Stimulated activated naive CD4-positive, alpha-beta T cell treated with Interleukin-2 at 50 U/mL for 16 hours (primary cell): ENCODE data around the gene HTR3E.
"Not testable (repeated sequence)": the region's sequence is repeated elsewhere in the genome, so short reads cannot be mapped to it uniquely, and the experiment has no call there.

ENCODE experiments used
- DNase-seq: peaks from one replicate; lab custom pipeline; 2025; lab: John Stamatoyannopoulos, UW

HTR3E gene, protein sequence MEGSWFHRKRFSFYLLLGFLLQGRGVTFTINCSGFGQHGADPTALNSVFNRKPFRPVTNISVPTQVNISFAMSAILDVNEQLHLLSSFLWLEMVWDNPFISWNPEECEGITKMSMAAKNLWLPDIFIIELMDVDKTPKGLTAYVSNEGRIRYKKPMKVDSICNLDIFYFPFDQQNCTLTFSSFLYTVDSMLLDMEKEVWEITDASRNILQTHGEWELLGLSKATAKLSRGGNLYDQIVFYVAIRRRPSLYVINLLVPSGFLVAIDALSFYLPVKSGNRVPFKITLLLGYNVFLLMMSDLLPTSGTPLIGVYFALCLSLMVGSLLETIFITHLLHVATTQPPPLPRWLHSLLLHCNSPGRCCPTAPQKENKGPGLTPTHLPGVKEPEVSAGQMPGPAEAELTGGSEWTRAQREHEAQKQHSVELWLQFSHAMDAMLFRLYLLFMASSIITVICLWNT

DNA sequence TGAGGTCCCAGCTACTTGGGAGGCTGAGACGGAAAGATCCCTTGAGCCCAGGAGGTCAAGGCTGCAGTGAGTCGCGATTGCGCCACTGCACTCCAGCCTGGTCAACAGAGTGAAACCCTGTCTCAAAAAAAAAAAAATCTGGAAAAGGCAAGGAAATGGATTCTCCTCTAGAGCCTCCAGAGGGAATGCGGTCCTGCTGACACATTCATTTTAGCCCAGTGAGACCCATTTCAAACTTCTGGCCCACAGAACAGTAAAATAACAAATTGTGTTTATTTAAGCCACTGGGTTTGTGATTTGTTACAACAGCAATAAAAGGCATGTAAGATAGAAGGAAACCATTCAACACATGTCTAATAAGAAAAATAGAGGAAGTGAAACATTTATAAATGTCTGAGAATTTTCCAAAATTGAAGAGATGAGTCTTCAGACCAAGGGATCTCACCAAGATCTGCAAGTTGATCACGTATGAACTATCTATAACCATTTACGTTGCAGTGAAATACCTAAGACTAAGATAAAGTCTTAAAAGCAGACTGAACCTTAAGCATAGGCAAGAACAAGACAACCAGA lies at the start of gene HTR3E:
Gene HTR3E (plus strand): TSS at position 254 of the 573 bp plus-strand sequence. CDS start 466 bp downstream, outside the sequence.
- DNase-seq = no peak

- no peak for DNase-seq
Observed at GRCh38 chr3:184050217-184050847, 46.5 kb upstream of the HTR3E start.

DNA sequence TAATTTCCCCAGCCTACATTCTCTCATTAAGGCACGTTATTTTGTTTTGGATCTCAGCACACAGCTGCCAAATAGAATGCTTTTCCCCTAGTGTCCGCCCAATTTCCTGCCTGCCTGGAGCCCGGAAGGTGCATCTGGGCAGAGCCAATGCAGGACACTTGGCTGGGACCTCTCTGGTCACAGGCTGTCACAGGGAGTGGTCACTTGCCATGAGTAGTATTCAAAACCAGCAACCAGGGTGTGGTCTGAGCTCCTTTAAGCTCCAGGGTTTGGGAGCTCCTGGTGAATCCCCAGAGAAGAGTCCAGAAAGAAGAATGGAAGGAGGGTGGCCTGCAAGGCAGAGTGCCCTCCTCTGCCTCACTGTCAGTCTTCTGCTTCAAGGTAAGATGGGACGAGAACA lies 44.1 kb upstream of the HTR3E start, which contains the start of gene HTR3C:
Gene HTR3C (plus strand): TSS at position 281 of the 400 bp plus-strand sequence. CDS start 34 bp downstream, at position 315.
- no peak for DNase-seq

DNA sequence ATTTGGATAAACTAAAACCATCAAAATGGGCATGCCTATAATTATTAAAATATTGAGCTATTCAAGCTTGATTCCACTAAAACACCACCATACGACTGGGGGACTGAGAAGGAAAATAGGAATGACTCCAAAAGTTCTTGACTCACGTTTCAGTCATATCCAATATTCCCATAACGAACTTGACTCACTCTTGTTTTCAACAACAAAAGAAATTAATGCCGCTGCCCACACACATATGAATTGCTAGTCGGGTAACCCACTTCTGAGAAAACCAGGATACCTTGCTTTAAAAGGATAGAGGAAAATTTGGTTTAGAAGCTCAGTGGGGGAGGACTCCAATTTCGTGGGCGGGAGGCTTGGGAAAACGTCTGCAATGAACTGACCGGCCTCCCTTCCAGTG lies 38.8 kb upstream of the HTR3E start:
- no peak for DNase-seq

DNA sequence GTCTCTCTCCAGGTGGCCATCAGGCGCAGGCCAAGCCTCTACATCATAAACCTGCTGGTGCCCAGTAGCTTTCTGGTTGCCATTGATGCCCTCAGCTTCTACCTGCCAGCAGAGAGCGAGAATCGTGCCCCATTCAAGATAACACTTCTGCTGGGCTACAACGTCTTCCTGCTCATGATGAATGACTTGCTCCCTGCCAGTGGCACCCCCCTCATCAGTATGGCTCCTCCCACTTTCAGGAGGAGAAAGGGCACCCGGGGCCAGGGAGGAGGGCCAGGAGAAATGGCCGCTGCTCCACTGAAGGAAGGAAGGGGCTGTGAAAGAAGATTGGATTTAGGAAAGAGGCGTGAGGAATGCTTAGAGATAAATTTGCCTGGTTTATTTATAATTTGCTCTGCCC lies 37.4 kb upstream of the HTR3E start:
- DNase-seq = no peak

DNA sequence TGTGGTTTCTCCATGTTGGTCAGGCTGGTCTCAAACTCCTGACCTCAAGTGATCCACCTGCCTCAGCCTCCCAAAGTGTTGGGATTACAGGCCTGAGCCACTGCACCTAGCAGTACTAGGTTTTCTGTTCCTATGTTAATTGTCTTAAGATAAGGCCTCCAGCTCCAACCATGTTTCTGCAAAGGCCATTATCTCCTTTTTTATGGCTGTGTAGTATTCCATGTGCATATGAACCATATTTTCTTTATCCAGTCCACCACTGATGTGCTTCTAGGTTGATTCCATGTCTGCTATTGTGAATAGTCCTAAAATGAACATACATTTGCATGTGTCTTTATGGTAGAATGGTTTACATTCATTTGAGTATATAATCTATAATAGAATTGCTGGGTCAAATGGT lies 34.2 kb upstream of the HTR3E start:
- DNase-seq = no peak

DNA sequence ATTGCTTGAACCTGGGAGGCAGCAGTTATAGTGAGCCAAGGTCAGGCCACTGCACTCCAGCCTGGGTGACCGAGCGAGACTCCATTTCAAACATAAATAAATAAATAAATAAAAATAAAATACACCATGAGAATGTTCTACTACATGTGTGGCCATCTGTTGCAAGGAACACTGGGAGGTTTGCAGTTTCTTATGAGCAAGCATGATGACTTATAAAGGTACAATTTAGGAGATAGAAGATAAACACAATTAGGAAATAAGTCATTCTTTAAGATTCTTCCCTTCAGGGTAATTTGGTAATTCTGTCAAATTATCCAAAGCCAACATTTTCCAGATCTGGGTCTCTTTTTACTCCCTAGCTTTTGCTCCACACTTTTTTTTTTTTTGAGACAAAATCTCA lies 30.7 kb upstream of the HTR3E start:
- no peak for DNase-seq

GRCh38 chr3:184067573-184068055 lies 29.2 kb upstream of the HTR3E start:
- DNase-seq = no peak

GRCh38 chr3:184068344-184068743 lies 28.5 kb upstream of the HTR3E start:
- DNase-seq = no peak

DNA sequence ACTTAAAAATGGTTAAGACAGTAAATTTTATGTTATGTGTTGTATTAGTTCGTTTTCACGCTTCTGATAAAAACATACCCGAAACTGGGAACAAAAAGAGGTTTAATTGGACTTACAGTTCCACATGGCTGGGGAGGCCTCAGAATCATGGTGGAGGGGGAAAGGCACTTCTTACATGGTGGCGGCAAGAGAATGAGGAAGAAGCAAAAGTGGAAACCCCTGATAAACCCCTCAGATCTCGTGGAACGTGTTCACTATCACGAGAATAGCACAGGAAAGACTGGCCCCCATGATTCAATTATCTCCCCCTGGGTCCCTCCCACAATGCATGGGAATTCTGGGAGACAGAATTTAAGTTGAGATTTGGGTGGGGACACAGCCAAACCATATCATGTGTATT lies 25.7 kb upstream of the HTR3E start:
- DNase-seq = not testable (repeated sequence)

GRCh38 chr3:184073621-184074020 lies 23.2 kb upstream of the HTR3E start:
- DNase-seq = no peak

DNA sequence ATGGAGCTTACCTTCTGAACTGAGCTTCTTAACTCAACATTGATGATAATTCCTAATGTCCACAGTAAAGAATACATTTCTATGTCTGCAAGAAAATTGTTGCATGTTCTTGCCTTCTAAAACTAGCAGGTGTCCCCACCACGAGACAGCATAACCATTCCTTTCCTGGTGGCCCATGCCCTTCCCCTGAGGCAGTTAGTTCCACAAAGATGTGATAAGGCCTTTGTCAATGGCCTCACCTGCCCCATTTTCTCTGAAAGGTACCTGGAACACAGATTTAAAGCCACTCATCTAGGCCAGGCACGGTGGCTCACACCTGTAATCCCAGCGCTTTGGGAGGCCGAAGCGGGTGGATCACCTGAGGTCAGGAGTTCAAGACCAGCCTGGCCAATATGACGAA lies 21.0 kb upstream of the HTR3E start:
- no peak for DNase-seq

DNA sequence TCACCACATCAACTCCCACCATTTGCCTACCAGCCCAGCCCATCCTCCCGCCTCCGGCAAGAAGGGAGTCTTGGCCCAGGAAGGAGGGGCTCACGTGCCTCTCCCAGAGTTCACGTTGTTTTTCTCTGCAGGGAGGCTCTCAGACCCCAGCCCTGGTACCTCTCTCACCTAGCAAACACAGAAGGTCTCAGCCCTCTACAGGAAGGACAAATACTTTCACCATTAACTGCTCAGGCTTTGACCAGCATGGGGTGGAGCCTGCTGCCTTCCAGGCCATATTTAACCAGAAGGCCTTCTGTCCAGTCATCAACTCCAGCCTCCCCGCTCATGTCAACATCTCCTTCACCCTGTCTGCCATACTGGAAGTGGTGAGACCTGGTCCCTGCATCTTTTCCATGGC lies 19.0 kb upstream of the HTR3E start:
- no peak for DNase-seq

- no peak for DNase-seq
Observed at GRCh38 chr3:184078851-184079250, 18.0 kb upstream of the HTR3E start.

GRCh38 chr3:184081116-184081830 lies 15.6 kb upstream of the HTR3E start:
- no peak for DNase-seq

- no peak for DNase-seq
Observed at GRCh38 chr3:184082034-184082433, 14.8 kb upstream of the HTR3E start.

DNA sequence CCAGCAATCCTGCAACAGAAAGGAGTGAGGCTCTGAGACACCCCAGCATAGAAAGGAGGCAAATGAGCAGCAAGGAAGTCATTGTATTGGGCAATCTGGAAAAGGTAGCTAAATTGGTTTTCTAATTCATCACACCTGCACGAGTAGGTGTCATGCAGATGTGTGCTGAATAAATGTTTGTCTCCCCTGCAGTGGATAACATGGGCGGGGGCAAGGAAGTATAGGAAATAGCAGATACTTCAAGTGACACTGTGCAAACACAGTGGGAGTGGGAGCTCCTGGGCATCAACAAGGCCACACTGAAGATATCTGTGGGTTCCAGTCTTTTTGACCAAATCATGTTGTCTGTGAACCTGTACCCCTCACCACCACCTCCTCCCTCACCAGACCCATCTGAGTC lies 14.4 kb upstream of the HTR3E start:
- no peak for DNase-seq

GRCh38 chr3:184085389-184085852 lies 11.4 kb upstream of the HTR3E start:
- no peak for DNase-seq

GRCh38 chr3:184092199-184092598 lies 4.7 kb upstream of the HTR3E start:
- no peak for DNase-seq

- no peak for DNase-seq
Observed at GRCh38 chr3:184097556-184097955, 692 bp downstream of the HTR3E start.

GRCh38 chr3:184099806-184100686 lies 3.2 kb downstream of the HTR3E start:
- no peak for DNase-seq
